H1 (cell line): ENCODE measurements around the gene TSPAN33. TPM values are rescaled to one million over a fixed set of nuclear protein-coding genes. Genes with fewer than 3 reads are reported as not detected.
"Not testable (repeated sequence)": the region's sequence is repeated elsewhere in the genome, so short reads cannot be mapped to it uniquely, and the experiment has no call there.

Experiments used
- CTCF ChIA-PET: fragments of 300-600 bp; sonication (Branson Sonifier 250); formaldehyde crosslinking; loops from one replicate; lab custom pipeline; 2021; ENCODE audit not compliant: partially characterized antibody; lab: Charles Lee
- POLR2A ChIA-PET: fragments of 300-600 bp; sonication (Branson Sonifier 250); formaldehyde crosslinking; loops from one replicate; lab custom pipeline; 2021; ENCODE audit warnings: inconsistent platforms; ENCODE audit not compliant: partially characterized antibody; lab: Charles Lee
- DNase-seq, 2 experiments: peaks; one replicate each; pipeline versions ENCODE4 v3.0.0 to v3.0.0-alpha.2; 2010 to 2022; ENCODE audit warnings: low spot score in 2 of 2, low read depth in 1 of 2, mixed read lengths in 1 of 2
- FAIRE-seq: peaks from 2 replicates; lab custom pipeline; 2011; peaks lifted over from hg19 to GRCh38; lab: Jason Lieb, UNC
- H2AFZ ChIP-seq: 2 replicates; pipeline ENCODE4 v1.8.1; 2012; ENCODE audit warnings: low read length, inconsistent platforms
- H2AK5ac ChIP-seq: 2 replicates; pipeline ENCODE4 v1.6.1; 2013; ENCODE audit warnings: low read depth, low read length
- H2BK120ac ChIP-seq: replicated peaks from 2 replicates; pipeline ENCODE3; 2013; ENCODE audit warnings: low read depth, low read length, inconsistent platforms
- H2BK12ac ChIP-seq: 2 replicates; pipeline ENCODE4 v1.6.1; 2013; ENCODE audit warnings: low read depth, low read length
- H2BK15ac ChIP-seq: 2 replicates; pipeline ENCODE4 v1.6.1; 2013; ENCODE audit warnings: low read length
- H2BK20ac ChIP-seq: 2 replicates; pipeline ENCODE4 v1.6.1; 2013; ENCODE audit warnings: low read length
- H2BK5ac ChIP-seq: 2 replicates; pipeline ENCODE4 v1.6.1; 2013; ENCODE audit warnings: low read depth, low read length
- H3K14ac ChIP-seq: 2 replicates; pipeline ENCODE4 v1.6.1; 2013; ENCODE audit warnings: inconsistent platforms; ENCODE audit not compliant: insufficient read length
- H3K18ac ChIP-seq: 2 replicates; pipeline ENCODE4 v1.6.1; 2013; ENCODE audit warnings: low read length; ENCODE audit errors: extremely low read depth
- H3K23ac ChIP-seq: 2 replicates; pipeline ENCODE4 v1.6.1; 2013; ENCODE audit warnings: inconsistent platforms; ENCODE audit not compliant: insufficient read length
- H3K23me2 ChIP-seq: 2 replicates; pipeline ENCODE4 v1.6.1; 2013; ENCODE audit warnings: low read depth, low read length
- H3K27ac ChIP-seq: 2 replicates; pipeline ENCODE4 v1.6.1; 2011; ENCODE audit warnings: low read depth, low read length, inconsistent platforms
- H3K27me3 ChIP-seq, 4 experiments: replicated peaks in 1 of 4; 1 replicate in 1 of 4; 2 replicates in 3 of 4; pipeline versions ENCODE4 v1.6.1 to v1.8.1; 2011 to 2013; ENCODE audit warnings: low read length in 3 of 4, mild to moderate bottlenecking in 3 of 4, inconsistent platforms in 2 of 4, mixed read lengths in 2 of 4, moderate library complexity in 1 of 4; ENCODE audit not compliant: control insufficient read depth in 3 of 4, insufficient read depth in 3 of 4; ENCODE audit errors: extremely low read depth in 1 of 4
- H3K36me3 ChIP-seq, 4 experiments: 2 replicates each; pipeline versions ENCODE4 v1.6.1 to v1.8.1; 2011 to 2013; ENCODE audit warnings: mild to moderate bottlenecking in 4 of 4, low read length in 3 of 4, moderate library complexity in 2 of 4, control low read depth in 1 of 4, inconsistent platforms in 1 of 4; ENCODE audit not compliant: insufficient read depth in 4 of 4, control insufficient read depth in 2 of 4
- H3K4ac ChIP-seq: replicated peaks from 2 replicates; pipeline ENCODE3; 2013; ENCODE audit warnings: low read length, low read depth, mixed read lengths, inconsistent platforms; ENCODE audit not compliant: insufficient read length
- H3K4me1 ChIP-seq, 4 experiments: replicated peaks in 1 of 4; 1 replicate in 1 of 4; 2 replicates in 3 of 4; pipeline versions ENCODE4 v1.6.1 to v1.8.1; 2011 to 2013; ENCODE audit warnings: low read length in 3 of 4, inconsistent platforms in 2 of 4, mixed read lengths in 1 of 4; ENCODE audit not compliant: insufficient read depth in 4 of 4, control insufficient read depth in 3 of 4
- H3K4me2 ChIP-seq, 2 experiments: 2 replicates each; pipeline versions ENCODE4 v1.6.1 to v1.8.1; 2011 to 2013; ENCODE audit warnings: low read depth in 2 of 2, low read length in 2 of 2, control low read depth in 1 of 2, inconsistent platforms in 1 of 2, mild to moderate bottlenecking in 1 of 2; ENCODE audit not compliant: insufficient read depth in 1 of 2
- H3K4me3 ChIP-seq, 4 experiments: fragments of 200-600, 300-600 bp in 1 of 4; sonication (generic), shearing (Covaris generic), sonication (Bioruptor Twin) in 1 of 4; 2 replicates each; pipeline versions ENCODE4 v1.5.1 to v1.8.1; 2011 to 2016; ENCODE audit warnings: low read length in 4 of 4, low read depth in 3 of 4, control low read depth in 2 of 4, inconsistent platforms in 2 of 4, mild to moderate bottlenecking in 2 of 4, mixed read lengths in 1 of 4, moderate library complexity in 1 of 4; ENCODE audit not compliant: insufficient read depth in 2 of 4; ENCODE audit errors: extremely low read depth in 1 of 4
- H3K56ac ChIP-seq: replicated peaks from 2 replicates; pipeline ENCODE3; 2013; ENCODE audit warnings: low read depth, mild to moderate bottlenecking, mixed read lengths, low read length, inconsistent platforms; ENCODE audit not compliant: insufficient read length
- H3K79me1 ChIP-seq: 2 replicates; pipeline ENCODE4 v1.6.1; 2013; ENCODE audit warnings: low read depth, low read length, control low read depth
- H3K79me2 ChIP-seq, 2 experiments: 2 replicates each; pipeline versions ENCODE4 v1.6.1 to v1.8.1; 2012 to 2013; ENCODE audit warnings: low read length in 2 of 2, mild to moderate bottlenecking in 2 of 2, inconsistent platforms in 1 of 2; ENCODE audit not compliant: insufficient read depth in 2 of 2, control insufficient read depth in 1 of 2
- H3K9ac ChIP-seq, 4 experiments: replicated peaks in 1 of 4; 1 replicate in 1 of 4; 2 replicates in 3 of 4; pipeline versions ENCODE4 v1.6.1 to v1.8.1; 2011 to 2013; ENCODE audit warnings: low read depth in 3 of 4, low read length in 3 of 4, control low read depth in 2 of 4, mild to moderate bottlenecking in 2 of 4, moderate library complexity in 2 of 4, inconsistent platforms in 1 of 4; ENCODE audit errors: extremely low read depth in 1 of 4
- H3K9me3 ChIP-seq, 2 experiments: 2 replicates each; pipeline versions ENCODE4 v1.6.1 to v1.8.1; 2012 to 2013; ENCODE audit warnings: mild to moderate bottlenecking in 2 of 2, moderate library complexity in 2 of 2, control low read depth in 1 of 2, inconsistent platforms in 1 of 2, low read depth in 1 of 2, low read length in 1 of 2, mixed read lengths in 1 of 2; ENCODE audit not compliant: insufficient read depth in 2 of 2
- H4K20me1 ChIP-seq, 2 experiments: replicated peaks in 1 of 2; 2 replicates each; pipeline versions ENCODE3 to v1.8.1; 2011 to 2013; ENCODE audit warnings: inconsistent platforms in 2 of 2, low read length in 2 of 2, mild to moderate bottlenecking in 1 of 2; ENCODE audit not compliant: insufficient read depth in 2 of 2, control insufficient read depth in 1 of 2
- H4K5ac ChIP-seq: 2 replicates; pipeline ENCODE4 v1.6.1; 2013; ENCODE audit warnings: low read length, low read depth, mixed read lengths, inconsistent platforms; ENCODE audit not compliant: insufficient read length
- H4K8ac ChIP-seq: 2 replicates; pipeline ENCODE4 v1.8.0; 2013; ENCODE audit warnings: mild to moderate bottlenecking, moderate library complexity, low read length, inconsistent platforms; ENCODE audit not compliant: insufficient read depth; ENCODE audit errors: extremely low read depth
- H4K91ac ChIP-seq: replicated peaks from 2 replicates; pipeline ENCODE3; 2013; ENCODE audit warnings: low read length, mixed read lengths, inconsistent platforms; ENCODE audit not compliant: insufficient read length
- CTCF ChIP-seq, 3 experiments: IDR thresholded peaks; 1 replicate in 2 of 3; 2 replicates in 1 of 3; pipeline versions ENCODE4 v1.5.1 to v1.6.1; 2011; ENCODE audit warnings: low read length in 3 of 3, mild to moderate bottlenecking in 3 of 3, inconsistent platforms in 2 of 3, low read depth in 1 of 3, moderate library complexity in 1 of 3; ENCODE audit not compliant: insufficient read depth in 1 of 3; ENCODE audit errors: control extremely low read depth in 1 of 3
- EP300 ChIP-seq, 2 experiments: IDR thresholded peaks; 1 replicate in 1 of 2; 2 replicates in 1 of 2; pipeline ENCODE4 v1.6.1; 2011 to 2012; ENCODE audit warnings: low read depth in 2 of 2, low read length in 2 of 2, mild to moderate bottlenecking in 2 of 2, borderline replicate concordance in 1 of 2, inconsistent platforms in 1 of 2, moderate library complexity in 1 of 2
- GABPA ChIP-seq: IDR thresholded peaks from 2 replicates; pipeline ENCODE4 v1.6.1; 2011; ENCODE audit warnings: mild to moderate bottlenecking, low read length, moderate library complexity, borderline replicate concordance; ENCODE audit not compliant: insufficient read depth
- KDM1A ChIP-seq: fragments of 200-600, 300-600 bp; sonication (generic); IDR thresholded peaks from 2 replicates; pipeline ENCODE4 v1.7.1; 2016; ENCODE audit warnings: mild to moderate bottlenecking, low read length, borderline replicate concordance
- NRF1 ChIP-seq: IDR thresholded peaks from 2 replicates; pipeline ENCODE4 v1.6.1; 2011; ENCODE audit warnings: mild to moderate bottlenecking, low read depth, low read length, improper control_type of control experiment
- POLR2AphosphoS5 ChIP-seq: IDR thresholded peaks from 2 replicates; pipeline ENCODE4 v1.6.1; 2011; ENCODE audit warnings: low read depth, low read length
- RAD21 ChIP-seq, 2 experiments: IDR thresholded peaks in 1 of 2; conservative IDR thresholded peaks in 1 of 2; 2 replicates each; pipeline ENCODE4 v1.6.1; 2011; ENCODE audit warnings: low read depth in 2 of 2, low read length in 2 of 2, improper control_type of control experiment in 1 of 2, inconsistent platforms in 1 of 2, mild to moderate bottlenecking in 1 of 2, moderate library complexity in 1 of 2
- RBBP5 ChIP-seq: IDR thresholded peaks from 2 replicates; pipeline ENCODE4 v1.7.1; 2012; ENCODE audit warnings: low read depth, mild to moderate bottlenecking, inconsistent platforms, low read length, moderate library complexity, borderline replicate concordance
- WGBS, 2 experiments: shearing (Covaris generic) in 1 of 2; methylation state at CpG; one replicate each; pipeline versions ENCODE4 v1.1.6 to v1.1.7; 2013 to 2015; ENCODE audit warnings: low lambda C conversion rate in 2 of 2, mixed read lengths in 2 of 2, inconsistent platforms in 1 of 2, low coverage in 1 of 2, missing lambda C conversion rate in 1 of 2; ENCODE audit not compliant: insufficient replicate concordance in 2 of 2, insufficient coverage in 1 of 2, insufficient read length in 1 of 2; ENCODE audit errors: extremely low coverage in 1 of 2, missing lambda C conversion rate in 1 of 2; 5-methylcytosine and 5-hydroxymethylcytosine counted together
- polyA plus RNA-seq, 7 experiments: library from polyadenylated mRNA; depleted of rRNA in 3 of 7; stranded (reverse) in 5 of 7; unstranded in 2 of 7; fragments of >200 nt in 5 of 7; fragments of 200-250 nt in 2 of 7; gene quantifications; 1 replicate in 5 of 7; 2 replicates in 1 of 7; 4 replicates in 1 of 7; pipeline versions ENCODE4 v1.2.1 to v1.2.3, GENCODE V29; 2011 to 2013; ENCODE audit warnings: missing spikeins in 2 of 7, mixed read lengths in 2 of 7
- total RNA-seq: library from RNA; stranded (reverse); fragmentation: NEBNext Ultra II Directional; extraction: Animal tissue kit (Norgen Biotek cat#: 25700); gene quantifications from 2 replicates; pipeline ENCODE4 v1.2.1, GENCODE V29; 2021

TSPAN33 gene
- total and polyA plus RNA-seq, 2 of the 8 experiments (the other 6 are each of a cell fraction or from before 2014, with no cell fraction given): 42.8 to 47.1 TPM

- TF ChIP-seq CTCF (IDR thresholded peaks at IDR 0.05; ENCODE audit: control extremely low read depth in 1 of 3, insufficient read depth in 1 of 3, low read depth in 1 of 3, low read length in 3 of 3): peak; percentile 58 to 66 (median 64)
- no peak for TF ChIP-seq RBBP5
- no peak for TF ChIP-seq POLR2AphosphoS5
- peak; percentile 74 to 84 for TF ChIP-seq RAD21 (IDR thresholded peaks at IDR 0.05 in 1 of 2, conservative IDR thresholded peaks at IDR 0.05 in 1 of 2; ENCODE audit: low read depth in 2 of 2, low read length in 2 of 2)
- no peak for TF ChIP-seq EP300 (IDR thresholded peaks at IDR 0.05; ENCODE audit: borderline replicate concordance in 1 of 2, low read depth in 2 of 2, low read length in 2 of 2)
- no peak for TF ChIP-seq NRF1
- no peak for TF ChIP-seq GABPA
- no peak for TF ChIP-seq KDM1A
These were observed 69.3 kb downstream of the TSPAN33 start (continued) for GRCh38 chr7:129213828-129214227.

GRCh38 chr7:129215691-129216090, 71.2 kb downstream of the TSPAN33 start:
- H2AFZ ChIP-seq, H2BK5ac ChIP-seq, H3K18ac ChIP-seq, FAIRE-seq, H4K91ac ChIP-seq, DNase-seq, H3K79me2 ChIP-seq, H2AK5ac ChIP-seq, H3K27me3 ChIP-seq, H4K8ac ChIP-seq, H4K20me1 ChIP-seq, H2BK12ac ChIP-seq, H3K4me3 ChIP-seq, H3K79me1 ChIP-seq, H3K4me2 ChIP-seq, H2BK15ac ChIP-seq, H3K14ac ChIP-seq, H2BK20ac ChIP-seq, H3K9ac ChIP-seq, H3K4ac ChIP-seq, H4K5ac ChIP-seq, H3K27ac ChIP-seq, H2BK120ac ChIP-seq, H3K56ac ChIP-seq, POLR2A ChIA-PET, H3K23me2 ChIP-seq, H3K4me1 ChIP-seq, H3K23ac ChIP-seq: not testable (repeated sequence)
- CTCF ChIA-PET: interaction anchor here (0.7 to 10.6 kb wide), 4 partner anchors 22 to 152 kb away, joined by 3 to 258 read pairs (median 4); no protein-coding TSS in a partner anchor
- 97% methylated on average over 10 of the region's 15 CpGs; no CpG with 5 or more reads in 1 of the 2 experiments for WGBS, 2 experiments
- Histone ChIP-seq H3K9me3 (peaks cover 3 to 16% of the 10 kb centered on the region in 2 experiments; a peak in 2 of 4 replicates), H3K36me3 (peaks cover 11 to 25% (median 15%) of the 10 kb centered on the region in 4 experiments)
